WI38 (cell line): ENCODE data around the gene NKD1.

ENCODE experiments used
- H3K4me3 ChIP-seq: 2 replicates; pipeline ENCODE4 v1.5.1; 2011; ENCODE audit warnings: low read depth, mild to moderate bottlenecking, control low read depth, low read length
- CTCF ChIP-seq: IDR thresholded peaks from 2 replicates; pipeline ENCODE4 v1.5.1; 2012; ENCODE audit warnings: low read depth, mild to moderate bottlenecking, control low read depth, low read length

Gene NKD1

GRCh38 chr16:50640919-50641817, 93.0 kb downstream of the NKD1 start:
- no peak for TF ChIP-seq CTCF
- H3K4me3 ChIP-seq = no peak overlapping the region

- no peak for TF ChIP-seq CTCF
- H3K4me3 ChIP-seq = no peak overlapping the region
Observed at GRCh38 chr16:50641818-50642187, 93.6 kb downstream of the NKD1 start.

GRCh38 chr16:50642349-50642748, 94.2 kb downstream of the NKD1 start:
- no peak for TF ChIP-seq CTCF
- no peak overlapping the region for H3K4me3 ChIP-seq

DNA sequence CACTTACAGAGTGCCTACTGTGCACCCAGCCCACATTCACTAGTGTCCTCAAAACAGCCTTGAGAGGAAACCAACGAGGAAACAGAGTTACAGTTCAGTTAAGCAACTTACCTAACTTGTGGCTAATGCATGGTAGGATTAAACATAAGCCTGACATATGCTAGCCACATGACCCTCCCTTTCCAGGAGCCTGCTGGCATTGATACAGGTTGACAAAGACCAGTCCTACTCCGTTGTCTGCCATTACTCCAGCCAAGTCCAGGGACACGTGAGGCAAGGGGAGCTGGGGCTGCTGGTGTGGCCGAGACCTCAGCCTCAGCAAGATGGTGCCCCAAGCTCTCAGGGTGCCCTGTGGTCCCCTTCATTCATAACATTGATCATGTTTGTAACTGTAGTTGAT, 95.0 kb downstream of the NKD1 start:
- no peak overlapping the region for H3K4me3 ChIP-seq
- TF ChIP-seq CTCF = no peak

DNA sequence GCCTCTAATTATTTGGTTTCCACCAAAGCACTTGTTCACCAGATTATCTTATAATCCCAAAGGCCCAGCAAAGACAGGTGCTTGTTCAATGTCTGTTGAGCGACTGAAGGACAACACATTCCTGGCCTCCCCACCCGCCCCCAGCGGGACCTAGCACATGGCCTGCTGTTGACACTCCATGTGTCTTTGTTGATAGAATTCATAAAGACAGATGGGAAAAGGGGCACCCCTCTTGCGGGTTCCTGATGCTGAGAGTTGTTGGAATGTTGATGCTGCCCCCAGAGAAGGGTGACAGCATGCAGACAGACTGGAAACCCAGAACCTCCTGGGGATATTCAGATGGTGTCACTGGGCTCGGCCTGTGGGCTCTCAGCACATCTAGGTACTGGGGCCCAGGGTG, 96.0 kb downstream of the NKD1 start:
- no peak for TF ChIP-seq CTCF

GRCh38 chr16:50644729-50645128, 96.5 kb downstream of the NKD1 start:
- no peak for TF ChIP-seq CTCF
- H3K4me3 ChIP-seq = no peak overlapping the region

More for the DNA sequence above, 96.0 kb downstream of the NKD1 start:
- H3K4me3 ChIP-seq = no peak overlapping the region

GRCh38 chr16:50645563-50646220, 97.5 kb downstream of the NKD1 start:
- no peak overlapping the region for H3K4me3 ChIP-seq
- no peak for TF ChIP-seq CTCF
